Suppressor macrophage (primary cell): ENCODE results near the gene KIRREL3.
A peak's percentile ranks its signal among the peaks of the same experiment; 100 is the strongest.
"Not testable (repeated sequence)": the region's sequence is repeated elsewhere in the genome, so short reads cannot be mapped to it uniquely, and the experiment has no call there.

Experiments
- DNase-seq, 4 experiments: peaks; one replicate each; pipeline ENCODE4 v3.0.0-alpha.2; 2020 to 2022

KIRREL3 gene

DNA sequence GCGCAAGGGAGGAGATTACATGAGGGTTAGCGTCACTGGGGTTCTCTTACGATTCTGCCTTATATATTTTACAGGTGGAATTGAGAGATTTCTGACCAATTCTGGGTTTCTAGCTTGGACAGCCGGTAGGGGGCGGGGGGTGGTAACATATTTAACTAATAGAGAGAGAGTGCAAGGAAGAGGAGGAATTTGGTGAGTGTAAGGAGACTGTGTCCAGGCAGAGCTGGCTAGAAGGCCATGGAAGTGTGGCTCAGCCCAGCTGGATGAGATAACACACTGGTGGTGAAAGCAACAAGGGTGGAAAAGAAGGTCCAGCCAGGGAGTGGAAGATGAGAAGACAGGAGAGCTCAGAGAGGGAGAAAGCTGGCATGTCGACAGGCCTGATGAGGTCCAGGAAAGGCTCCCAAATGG is 588.6 kb downstream of the KIRREL3 start:
- DNase-seq = no peak

DNA sequence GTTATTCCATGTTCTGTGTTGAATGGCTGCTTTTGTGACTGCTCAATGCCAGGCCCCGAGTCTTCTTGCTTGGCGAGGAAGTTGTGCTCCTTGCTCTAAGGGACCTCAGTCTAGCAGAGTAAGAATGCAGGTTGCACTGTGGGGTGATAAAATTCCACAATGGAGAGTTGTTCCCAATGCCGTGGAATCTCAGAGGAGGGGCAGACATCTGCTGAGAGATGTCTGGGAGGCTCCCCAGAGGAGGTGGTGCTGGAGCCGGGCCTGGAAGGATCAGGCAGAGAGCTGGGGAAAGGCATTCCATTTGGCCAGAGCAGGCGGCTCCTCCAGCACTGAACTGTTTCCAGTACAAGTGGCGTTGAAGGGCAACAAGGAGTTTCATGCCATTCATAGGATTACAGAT is 589.9 kb downstream of the KIRREL3 start:
- DNase-seq = no peak

DNA sequence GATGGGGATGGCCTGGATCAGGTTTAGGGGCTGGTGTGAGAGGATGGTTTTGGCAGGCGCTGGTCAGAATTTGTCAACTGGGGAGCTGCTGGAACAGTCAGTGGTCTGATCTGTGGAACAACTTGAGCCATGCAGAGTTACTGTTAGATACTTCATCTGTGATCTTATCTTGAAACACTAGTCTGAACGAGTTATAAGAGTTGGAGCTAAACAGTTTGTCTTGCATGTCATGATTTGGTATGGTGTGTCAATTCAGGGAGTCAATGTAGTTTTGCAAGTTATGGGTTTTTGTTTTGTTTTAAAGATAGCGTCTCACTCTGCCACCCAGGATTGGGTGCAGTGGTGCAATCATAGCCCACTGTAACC is 591.0 kb downstream of the KIRREL3 start:
- DNase-seq = no peak

GRCh38 chr11:126408901-126409619 is 591.5 kb downstream of the KIRREL3 start:
- DNase-seq = no peak

- no peak for DNase-seq
Observed at GRCh38 chr11:126408496-126408895, 592.1 kb downstream of the KIRREL3 start.

DNA sequence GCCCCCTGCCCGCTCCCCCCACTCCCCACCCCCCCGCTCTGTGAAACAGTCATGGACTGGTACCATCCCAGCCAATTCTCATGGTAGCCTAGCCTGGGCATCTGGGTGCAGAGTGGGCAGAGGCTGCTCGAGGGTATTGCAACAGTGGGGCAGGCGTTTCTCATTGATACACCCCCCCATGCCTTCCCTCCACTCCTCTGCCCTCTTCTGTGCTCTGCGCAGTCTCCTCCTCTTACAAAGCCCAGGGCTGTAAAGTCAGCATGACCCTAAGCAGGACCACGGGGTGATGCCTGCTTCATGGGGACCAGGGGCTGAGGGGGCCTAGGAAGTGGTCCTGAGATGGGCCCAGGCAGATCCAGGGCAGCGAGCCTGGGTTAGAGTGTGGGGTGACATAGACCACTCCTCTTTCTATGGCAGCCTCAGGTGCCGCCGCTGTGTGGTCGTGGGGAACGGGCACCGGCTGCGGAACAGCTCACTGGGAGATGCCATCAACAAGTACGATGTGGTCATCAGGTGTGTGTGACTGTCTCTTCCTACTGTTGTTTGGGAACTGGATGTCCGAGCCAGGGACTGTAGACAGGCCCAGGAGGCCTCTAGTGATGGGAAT is 592.8 kb downstream of the KIRREL3 start:
- DNase-seq = no peak

DNA sequence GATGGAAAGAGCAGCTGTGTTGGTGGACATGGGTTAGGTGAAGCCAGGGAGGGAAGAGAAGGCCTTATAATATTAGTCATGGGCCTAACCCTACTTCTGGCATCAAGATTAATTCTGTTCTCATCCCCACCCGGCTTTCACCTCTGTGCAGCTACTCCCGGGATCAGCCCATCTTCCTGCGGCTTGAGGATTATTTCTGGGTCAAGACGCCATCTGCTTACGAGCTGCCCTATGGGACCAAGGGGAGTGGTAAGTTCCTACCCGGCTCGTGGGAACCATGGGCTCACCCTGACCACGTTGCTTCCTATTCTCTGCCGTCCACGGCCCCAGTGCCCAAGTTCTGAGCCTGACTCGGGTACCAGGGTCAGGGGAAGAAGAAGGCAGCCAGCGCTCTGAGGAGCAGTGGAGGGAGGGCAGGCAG is 593.5 kb downstream of the KIRREL3 start:
- no peak for DNase-seq

DNA sequence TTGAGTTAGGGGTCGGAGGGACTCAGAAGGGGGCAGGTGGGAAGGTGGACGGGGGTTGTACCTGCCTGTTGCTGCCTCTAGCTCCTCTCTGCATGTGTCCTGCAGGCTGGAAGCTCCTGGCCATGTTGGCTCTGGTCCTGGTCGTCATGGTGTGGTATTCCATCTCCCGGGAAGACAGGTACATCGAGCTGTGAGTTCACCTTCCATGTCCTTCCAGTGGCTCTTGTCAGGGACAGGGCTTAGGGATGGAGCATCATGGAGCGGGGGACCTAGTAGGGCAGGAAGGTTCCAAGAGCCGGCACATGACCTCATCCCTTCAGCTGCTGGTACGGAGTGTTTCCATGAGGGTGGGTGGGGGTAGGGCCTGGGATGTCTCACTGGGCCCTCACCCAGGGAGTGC is 594.2 kb downstream of the KIRREL3 start:
- DNase-seq = no peak

- no peak for DNase-seq
Observed at GRCh38 chr11:126405906-126406305, 594.7 kb downstream of the KIRREL3 start.

GRCh38 chr11:126405374-126405773 is 595.2 kb downstream of the KIRREL3 start:
- DNase-seq = no peak

DNA sequence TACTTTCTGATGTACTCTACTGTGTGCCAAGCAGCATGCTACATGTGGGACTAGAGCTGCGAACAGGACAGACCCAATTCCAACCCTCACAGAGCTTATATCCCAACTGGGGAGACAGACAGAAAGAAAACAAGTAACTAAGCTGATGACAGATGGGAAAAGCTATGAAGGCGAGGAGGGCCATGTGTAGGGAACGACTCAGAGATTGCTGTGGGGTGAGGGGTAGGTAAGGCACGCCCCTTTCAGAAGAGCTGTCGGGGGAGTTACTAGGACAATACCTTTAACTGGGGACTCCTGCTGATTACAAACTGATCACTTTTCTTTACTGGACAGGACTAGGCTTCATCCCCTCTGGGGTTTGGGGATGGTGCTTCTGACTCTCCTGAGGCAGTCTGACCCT is 596.2 kb downstream of the KIRREL3 start:
- DNase-seq = no peak

GRCh38 chr11:126403658-126404057 is 596.9 kb downstream of the KIRREL3 start:
- no peak for DNase-seq

- DNase-seq = no peak
Observed at GRCh38 chr11:126403022-126403581, 597.5 kb downstream of the KIRREL3 start.

DNA sequence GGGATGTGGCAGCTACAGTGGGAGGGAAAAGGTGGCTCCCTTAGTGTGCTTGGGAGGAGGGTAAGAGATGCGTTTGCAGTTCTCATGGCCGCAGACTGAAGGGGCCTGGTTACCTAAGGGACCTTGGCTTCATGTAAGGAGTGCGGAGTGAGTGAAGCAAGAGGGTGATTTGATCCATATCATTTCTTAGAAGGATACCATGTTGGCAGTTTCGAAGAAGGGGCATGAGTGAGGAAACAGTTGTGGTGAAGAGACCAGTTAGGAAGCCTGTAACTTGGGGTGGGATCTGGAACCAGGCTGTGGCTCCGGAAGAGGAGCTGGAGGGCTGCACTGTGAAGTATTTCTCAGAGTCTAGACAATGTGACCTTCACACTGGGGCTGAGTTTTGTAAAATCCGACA is 600.1 kb downstream of the KIRREL3 start:
- DNase-seq = no peak

DNA sequence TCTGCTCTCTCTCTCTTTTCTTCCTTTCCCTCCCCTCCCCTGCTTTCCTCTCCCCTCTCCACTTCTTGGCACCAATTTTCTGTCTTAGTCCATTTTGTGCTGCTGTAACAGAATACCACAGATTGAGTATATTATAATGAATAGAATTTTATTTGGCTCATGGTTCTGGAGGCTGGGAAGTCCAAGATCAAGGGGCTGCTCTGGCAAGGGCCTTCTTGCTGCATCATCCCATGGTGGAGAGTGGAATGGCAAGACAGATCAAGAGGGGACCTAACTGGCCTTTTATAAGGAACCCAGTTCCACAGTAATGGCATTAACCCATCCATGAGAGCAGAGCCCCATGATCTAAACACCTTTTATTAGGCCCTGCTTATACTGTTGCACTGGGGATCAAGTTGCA is 600.6 kb downstream of the KIRREL3 start:
- no peak for DNase-seq

DNA sequence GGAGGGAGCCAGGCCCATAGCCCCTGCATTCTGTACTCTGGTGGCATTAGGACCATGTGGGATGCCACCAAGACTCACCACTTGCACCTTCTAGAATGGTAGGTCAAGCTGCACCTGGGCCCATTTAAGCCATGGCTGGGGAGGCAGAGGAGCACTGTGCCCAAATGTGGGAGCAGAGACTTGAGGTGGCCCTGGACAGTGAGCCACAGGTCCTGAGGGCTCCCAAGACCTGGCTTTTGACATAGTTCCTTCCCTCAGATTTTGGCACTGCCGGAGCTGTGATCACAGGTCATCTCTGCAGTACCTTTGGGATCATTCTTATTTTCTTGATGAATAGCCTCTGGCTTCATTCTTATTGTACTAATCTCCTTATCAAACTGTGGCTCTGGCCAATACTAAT is 601.8 kb downstream of the KIRREL3 start:
- DNase-seq = no peak

DNA sequence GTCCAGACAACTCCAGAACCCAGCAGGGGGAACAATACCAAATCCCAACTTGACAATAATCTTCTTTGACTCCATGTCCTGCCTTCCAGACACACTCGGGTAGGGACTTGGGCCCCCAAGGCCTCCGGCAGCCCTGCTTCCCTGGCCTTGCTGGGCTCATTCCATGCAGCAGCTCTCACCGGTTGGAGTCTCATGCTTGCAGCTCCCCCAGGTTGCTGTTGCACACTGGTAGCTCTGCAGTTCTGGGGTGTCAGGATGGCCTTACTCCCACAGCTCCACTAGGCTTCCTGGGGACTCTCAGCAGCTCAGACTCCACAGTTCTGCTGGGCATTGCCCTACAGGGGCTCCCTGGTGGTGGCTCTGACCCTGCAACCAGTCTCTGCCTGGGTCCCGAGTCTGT is 602.3 kb downstream of the KIRREL3 start:
- no peak for DNase-seq

GRCh38 chr11:126396965-126397364 is 603.6 kb downstream of the KIRREL3 start:
- DNase-seq = no peak

DNA sequence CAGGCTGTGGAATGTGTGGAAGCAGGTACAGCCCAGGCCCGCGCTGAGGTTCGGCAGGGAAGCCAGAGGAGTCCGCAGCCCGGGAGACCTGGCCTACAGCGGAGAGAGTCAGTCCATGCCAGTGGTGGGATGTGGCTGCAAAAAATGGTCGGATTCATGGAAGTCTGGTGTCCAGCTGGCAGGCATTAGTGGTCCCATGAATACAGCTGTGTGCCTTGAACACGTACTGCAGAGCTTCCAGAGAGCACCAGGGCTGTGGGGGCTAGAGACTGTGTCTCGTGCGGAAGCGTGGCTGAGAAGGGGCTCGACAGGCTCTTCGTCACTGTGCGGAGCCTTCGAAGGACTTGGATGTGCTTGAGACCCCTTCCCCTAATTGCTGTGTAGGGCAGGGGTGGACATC is 604.3 kb downstream of the KIRREL3 start:
- not testable (repeated sequence) for DNase-seq

DNA sequence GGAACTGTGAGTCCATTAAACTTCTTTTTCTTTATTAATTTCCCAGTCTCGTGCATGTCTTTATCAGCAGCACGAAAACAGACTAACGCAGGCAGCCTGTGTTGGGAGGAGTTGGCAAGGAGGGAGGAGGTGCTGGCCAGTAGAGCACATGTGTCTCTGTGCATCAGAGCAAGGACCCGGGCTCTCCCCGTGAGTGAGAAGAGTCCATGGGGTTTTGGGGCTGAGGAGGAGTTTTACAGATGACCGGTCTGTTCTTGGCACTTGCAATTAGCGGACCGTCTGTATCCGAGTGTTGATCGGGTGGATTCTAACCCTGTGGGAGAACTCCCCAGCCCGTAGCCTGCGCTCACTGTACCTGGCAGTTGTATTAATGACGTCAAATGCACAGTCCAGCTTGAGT is 604.8 kb downstream of the KIRREL3 start:
- not testable (repeated sequence) for DNase-seq

GRCh38 chr11:126394634-126395072 is 605.9 kb downstream of the KIRREL3 start:
- DNase-seq = peak in 3 of 4 experiments; percentile 6 to 31 (median 6)

DNA sequence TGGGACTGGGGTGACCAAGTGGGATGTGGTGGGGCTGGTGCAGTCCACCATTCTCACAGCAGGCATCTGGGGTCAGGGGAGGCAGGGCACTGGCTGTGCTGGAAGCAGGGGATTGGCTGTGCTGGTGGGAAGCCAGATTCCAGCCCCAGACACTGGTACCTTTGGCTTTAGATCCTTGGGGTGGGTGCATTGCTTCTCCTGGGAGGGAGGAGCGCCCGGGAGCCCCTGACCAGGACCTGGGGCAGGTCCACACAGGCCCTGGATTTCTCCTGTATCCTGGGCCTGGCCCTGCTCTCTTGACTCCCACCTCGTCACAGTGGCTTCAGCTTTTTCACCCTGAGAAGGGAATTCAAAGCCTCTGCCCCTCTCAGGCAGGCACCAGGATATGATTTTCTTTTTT is 606.5 kb downstream of the KIRREL3 start:
- DNase-seq = no peak

DNA sequence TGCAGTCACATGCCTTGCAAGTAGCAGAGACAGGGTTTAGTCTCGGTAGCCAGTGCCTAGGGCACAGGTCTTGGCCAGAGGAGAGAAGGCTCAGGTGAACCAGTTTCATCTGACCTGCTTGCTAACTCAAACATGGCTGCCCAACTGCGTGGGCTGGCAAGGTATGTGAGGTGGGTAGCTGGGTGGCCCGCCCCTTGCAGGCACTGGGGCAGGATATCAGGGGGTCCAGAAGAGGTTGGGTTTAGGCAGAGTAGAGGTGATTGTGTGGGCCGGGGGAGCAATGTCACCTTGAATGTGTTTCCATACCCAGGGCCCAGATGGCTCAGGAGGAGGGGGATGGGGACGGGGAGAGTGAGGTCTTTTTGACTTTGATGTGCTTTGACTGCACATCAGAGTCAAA is 607.4 kb downstream of the KIRREL3 start:
- DNase-seq = no peak

GRCh38 chr11:126392633-126393013 is 607.9 kb downstream of the KIRREL3 start:
- peak in 1 of 4 experiments; percentile 6 for DNase-seq
